ENCODE results near the gene ATG9B. TPM values are rescaled to one million over a fixed set of nuclear protein-coding genes. Genes with fewer than 3 reads are reported as not detected.

ATG9B gene
- polyA plus RNA-seq, 1 of the 3 experiments (the other 2 are of a cell fraction) = 0.67 TPM

DNA sequence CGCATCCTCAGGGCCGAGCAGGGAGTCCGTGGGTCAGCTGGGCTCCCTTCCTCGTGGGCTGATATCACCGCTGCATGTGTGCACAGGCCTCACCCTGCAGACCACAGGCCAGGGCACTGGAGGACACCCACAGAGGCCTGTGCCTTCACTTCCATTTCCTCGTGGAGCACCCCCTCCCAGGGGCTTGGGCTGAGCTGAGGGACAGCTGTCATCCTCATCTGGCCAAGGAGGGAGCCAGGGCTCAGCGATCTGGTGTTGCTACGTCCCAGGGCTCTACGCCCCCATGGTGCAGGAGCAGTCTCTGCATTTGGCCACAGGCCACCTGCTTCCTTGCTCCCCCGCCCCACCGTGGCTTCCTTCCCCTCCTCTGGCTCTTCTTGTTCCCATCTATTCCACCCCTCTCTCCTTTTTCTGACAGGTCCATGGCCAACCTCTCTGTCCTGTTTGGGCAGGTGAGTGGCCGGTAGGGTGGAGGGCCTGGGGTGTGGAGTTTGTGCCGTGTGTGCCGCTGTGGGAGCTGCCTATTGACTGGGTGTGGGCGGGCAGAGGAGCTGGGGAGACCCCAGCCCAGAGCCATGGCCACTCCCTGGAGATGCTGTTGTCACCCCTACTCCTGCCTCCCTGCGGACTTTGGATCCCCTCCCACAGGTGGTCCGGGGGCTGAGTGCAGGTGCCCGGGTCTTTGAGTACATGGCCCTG, 15.7 kb upstream of the ATG9B start:
- H3K4me1 ChIP-seq (ENCODE audit: control insufficient read depth in 1 of 2, insufficient read depth in 2 of 2, low read depth in 1 of 2, low read length in 1 of 2) = peaks cover 27 to 30% of the 10 kb centered on the region in 2 experiments
- H4K20me1 ChIP-seq (ENCODE audit: insufficient read depth) = no peaks in the 10 kb centered on the region
- peaks cover 12 to 34% of the 10 kb centered on the region in 2 experiments for H3K36me3 ChIP-seq (replicated peaks in 1 of 2; ENCODE audit: control insufficient read depth in 1 of 2, insufficient read depth in 2 of 2, low read length in 1 of 2)
- peak; percentile 59 for DNase-seq
- TF ChIP-seq FOXM1 (IDR thresholded peaks at IDR 0.05; ENCODE audit: low read depth) (no peak), GATA2 (CRISPR knock-in tag; IDR thresholded peaks at IDR 0.05) (no peak), RFX5 (IDR thresholded peaks at IDR 0.05; ENCODE audit: low read length) (no peak), SIN3A (IDR thresholded peaks at IDR 0.05; ENCODE audit: borderline replicate concordance, low read depth, low read length) (no peak), TEAD4 (IDR thresholded peaks at IDR 0.05; ENCODE audit: borderline replicate concordance, insufficient read depth) (no peak), POLR2AphosphoS5 (IDR thresholded peaks at IDR 0.05; ENCODE audit: low read depth, low read length) (no peak), RAD21 (IDR thresholded peaks at IDR 0.05; ENCODE audit: low read length) (no peak), NFIC (IDR thresholded peaks at IDR 0.05; ENCODE audit: borderline replicate concordance) (no peak), RXRA (IDR thresholded peaks at IDR 0.05; ENCODE audit: borderline replicate concordance, low read depth) (no peak), NRF1 (IDR thresholded peaks at IDR 0.05; ENCODE audit: low read depth, low read length) (no peak), JUND (IDR thresholded peaks at IDR 0.05) (no peak), RCOR1 (IDR thresholded peaks at IDR 0.05; ENCODE audit: low read length) (no peak), YY1 (IDR thresholded peaks at IDR 0.05; ENCODE audit: low read depth) (no peak), EZH2phosphoT487 (IDR thresholded peaks at IDR 0.05; ENCODE audit: borderline replicate concordance, low read depth) (no peak)
- TF ChIP-seq, protein P1, sequence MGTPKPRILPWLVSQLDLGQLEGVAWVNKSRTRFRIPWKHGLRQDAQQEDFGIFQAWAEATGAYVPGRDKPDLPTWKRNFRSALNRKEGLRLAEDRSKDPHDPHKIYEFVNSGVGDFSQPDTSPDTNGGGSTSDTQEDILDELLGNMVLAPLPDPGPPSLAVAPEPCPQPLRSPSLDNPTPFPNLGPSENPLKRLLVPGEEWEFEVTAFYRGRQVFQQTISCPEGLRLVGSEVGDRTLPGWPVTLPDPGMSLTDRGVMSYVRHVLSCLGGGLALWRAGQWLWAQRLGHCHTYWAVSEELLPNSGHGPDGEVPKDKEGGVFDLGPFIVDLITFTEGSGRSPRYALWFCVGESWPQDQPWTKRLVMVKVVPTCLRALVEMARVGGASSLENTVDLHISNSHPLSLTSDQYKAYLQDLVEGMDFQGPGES (IDR thresholded peaks at IDR 0.05; ENCODE audit: low read depth, low read length) = no peak
- TF ChIP-seq, protein P2, sequence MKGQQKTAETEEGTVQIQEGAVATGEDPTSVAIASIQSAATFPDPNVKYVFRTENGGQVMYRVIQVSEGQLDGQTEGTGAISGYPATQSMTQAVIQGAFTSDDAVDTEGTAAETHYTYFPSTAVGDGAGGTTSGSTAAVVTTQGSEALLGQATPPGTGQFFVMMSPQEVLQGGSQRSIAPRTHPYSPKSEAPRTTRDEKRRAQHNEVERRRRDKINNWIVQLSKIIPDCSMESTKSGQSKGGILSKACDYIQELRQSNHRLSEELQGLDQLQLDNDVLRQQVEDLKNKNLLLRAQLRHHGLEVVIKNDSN (IDR thresholded peaks at IDR 0.05; ENCODE audit: borderline replicate concordance, low read depth) = no peak
- TF ChIP-seq, protein P3, sequence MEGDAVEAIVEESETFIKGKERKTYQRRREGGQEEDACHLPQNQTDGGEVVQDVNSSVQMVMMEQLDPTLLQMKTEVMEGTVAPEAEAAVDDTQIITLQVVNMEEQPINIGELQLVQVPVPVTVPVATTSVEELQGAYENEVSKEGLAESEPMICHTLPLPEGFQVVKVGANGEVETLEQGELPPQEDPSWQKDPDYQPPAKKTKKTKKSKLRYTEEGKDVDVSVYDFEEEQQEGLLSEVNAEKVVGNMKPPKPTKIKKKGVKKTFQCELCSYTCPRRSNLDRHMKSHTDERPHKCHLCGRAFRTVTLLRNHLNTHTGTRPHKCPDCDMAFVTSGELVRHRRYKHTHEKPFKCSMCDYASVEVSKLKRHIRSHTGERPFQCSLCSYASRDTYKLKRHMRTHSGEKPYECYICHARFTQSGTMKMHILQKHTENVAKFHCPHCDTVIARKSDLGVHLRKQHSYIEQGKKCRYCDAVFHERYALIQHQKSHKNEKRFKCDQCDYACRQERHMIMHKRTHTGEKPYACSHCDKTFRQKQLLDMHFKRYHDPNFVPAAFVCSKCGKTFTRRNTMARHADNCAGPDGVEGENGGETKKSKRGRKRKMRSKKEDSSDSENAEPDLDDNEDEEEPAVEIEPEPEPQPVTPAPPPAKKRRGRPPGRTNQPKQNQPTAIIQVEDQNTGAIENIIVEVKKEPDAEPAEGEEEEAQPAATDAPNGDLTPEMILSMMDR (IDR thresholded peaks at IDR 0.05) = no peak
- POLR2A ChIA-PET = interaction anchor here (1.2 to 2.6 kb wide), 2 partner anchors 8 to 11 kb away, joined by 5 to 12 read pairs; partner anchors contain the start of genes ABCB8 and ASIC3
- WGBS (ENCODE audit: low lambda C conversion rate) = 69% methylated on average over 16 of the region's 18 CpGs
- no peaks in the 10 kb centered on the region; the same call in 1 of the 2 replicates for H3K79me2 ChIP-seq (ENCODE audit: insufficient read depth)
- no peak overlapping the region for H3K4me3 ChIP-seq (ENCODE audit: low read depth in 2 of 2, low read length in 1 of 2)
- no peak overlapping the region for H2AFZ ChIP-seq (ENCODE audit: low read depth)
- peak overlapping the region; percentile 65; the same call in 1 of the 2 replicates for H3K4me2 ChIP-seq
- H3K9ac ChIP-seq = peak overlapping the region; percentile 61; the same call in 1 of the 2 replicates
- H3K9me2 ChIP-seq = no peaks in the 10 kb centered on the region
- CTCF ChIA-PET = interaction anchor here (0.6 to 9.5 kb wide), 16 partner anchors 8 to 75 kb away, joined by 3 to 59 read pairs (median 3); partner anchors contain the start of genes ABCB8, ASIC3 and CDK5
- peak overlapping the region; percentile 98 for H3K27ac ChIP-seq (ENCODE audit: low read depth in 2 of 2, low read length in 1 of 2)
- peaks cover 25% of the 10 kb centered on the region for H3F3A ChIP-seq (replicated peaks; ENCODE audit: insufficient read depth)
- no peaks in the 10 kb centered on the region for H3K9me3 ChIP-seq
- no peaks in the 10 kb centered on the region for H3K27me3 ChIP-seq (ENCODE audit: insufficient read depth)
